GM19468 (cell line): ENCODE data around the gene ROBO1.

ENCODE experiments used
- ATAC-seq: cut with Tn5 transposase; IDR thresholded peaks from one replicate; pipeline ENCODE4 v1.9.1; 2021; ENCODE audit warnings: mild to moderate bottlenecking, moderate library complexity, moderate number of reproducible peaks; ENCODE audit not compliant: unreplicated experiment; ENCODE audit errors: extremely low read depth

The ROBO1 gene

GRCh38 chr3:78642226-78643035, 1125.4 kb downstream of the ROBO1 start:
- no peak for ATAC-seq

GRCh38 chr3:78641703-78642102, 1126.1 kb downstream of the ROBO1 start:
- no peak for ATAC-seq

GRCh38 chr3:78634316-78634715, 1133.5 kb downstream of the ROBO1 start:
- no peak for ATAC-seq

- ATAC-seq: no peak
These were observed 1134.2 kb downstream of the ROBO1 start for GRCh38 chr3:78633626-78634025.

- ATAC-seq: no peak
These were observed 1134.8 kb downstream of the ROBO1 start for GRCh38 chr3:78632925-78633553.

- ATAC-seq: no peak
These were observed 1138.3 kb downstream of the ROBO1 start for GRCh38 chr3:78629544-78629943.

- ATAC-seq: no peak
These were observed 1146.6 kb downstream of the ROBO1 start for GRCh38 chr3:78621061-78621716.

- no peak for ATAC-seq
These were observed 1153.3 kb downstream of the ROBO1 start for GRCh38 chr3:78614486-78614885.

GRCh38 chr3:78613421-78613879, 1154.3 kb downstream of the ROBO1 start:
- ATAC-seq: no peak

- no peak for ATAC-seq
These were observed 1156.5 kb downstream of the ROBO1 start for GRCh38 chr3:78611278-78611677.

GRCh38 chr3:78610462-78611125, 1157.2 kb downstream of the ROBO1 start:
- no peak for ATAC-seq

GRCh38 chr3:78606756-78607155, 1161.0 kb downstream of the ROBO1 start:
- no peak for ATAC-seq

- no peak for ATAC-seq
These were observed 1162.6 kb downstream of the ROBO1 start for GRCh38 chr3:78605178-78605577.

- no peak for ATAC-seq
These were observed 1163.5 kb downstream of the ROBO1 start for GRCh38 chr3:78604341-78604740.

- no peak for ATAC-seq
These were observed 1166.5 kb downstream of the ROBO1 start for GRCh38 chr3:78601249-78601648.

- ATAC-seq: no peak
These were observed 1178.0 kb downstream of the ROBO1 start for GRCh38 chr3:78589778-78590177.

GRCh38 chr3:78588906-78589621, 1178.7 kb downstream of the ROBO1 start:
- ATAC-seq: no peak

GRCh38 chr3:78580681-78581080, 1187.1 kb downstream of the ROBO1 start:
- ATAC-seq: no peak

GRCh38 chr3:78571486-78571885, 1196.3 kb downstream of the ROBO1 start:
- no peak for ATAC-seq

- ATAC-seq: no peak
These were observed 1197.3 kb downstream of the ROBO1 start for GRCh38 chr3:78570496-78570895.
